Urinary bladder (tissue), 4 donors: Measurements from ENCODE around the gene NUBP2. TPM values are rescaled to one million over a fixed set of nuclear protein-coding genes. Genes with fewer than 3 reads are reported as not detected.
"Not testable (repeated sequence)": the region's sequence is repeated elsewhere in the genome, so short reads cannot be mapped to it uniquely, and the experiment has no call there.

Source experiments
- DNase-seq: peaks from one replicate; pipeline ENCODE4 v3.0.0-alpha.2; 2015; ENCODE audit errors: extremely low spot score
- H3K27ac ChIP-seq: one replicate; pipeline ENCODE4 v1.5.1; 2013; ENCODE audit warnings: low read depth, mild to moderate bottlenecking, moderate library complexity
- H3K36me3 ChIP-seq: one replicate; pipeline ENCODE4 v1.6.1; 2013; ENCODE audit warnings: mild to moderate bottlenecking, moderate library complexity; ENCODE audit not compliant: insufficient read depth
- H3K4me1 ChIP-seq: one replicate; pipeline ENCODE4 v1.6.1; 2013; ENCODE audit warnings: mild to moderate bottlenecking, moderate library complexity; ENCODE audit not compliant: insufficient read depth
- H3K4me3 ChIP-seq: one replicate; pipeline ENCODE4 v1.5.1; 2013; ENCODE audit warnings: low read depth, low read length
- WGBS: extraction: QIAGEN DNeasy Blood & Tissue Kit; methylation state at CpG from one replicate; pipeline ENCODE4 v1.1.7; 2013; 5-methylcytosine and 5-hydroxymethylcytosine counted together
- polyA plus RNA-seq: library from polyadenylated mRNA; stranded (reverse); fragments of 200-250 nt; gene quantifications from one replicate; pipeline ENCODE4 v1.2.3, GENCODE V29; 2013
- total RNA-seq: library from RNA; depleted of rRNA; stranded (reverse); fragments of >200 nt; gene quantifications from one replicate; pipeline ENCODE4 v1.2.3, GENCODE V29; 2014
- donor health status: healthy with polysubstance abuse.
- donor health status: healthy.

The NUBP2 gene
- total and polyA plus RNA-seq, 2 donors = 29.5 to 82.0 TPM

DNA sequence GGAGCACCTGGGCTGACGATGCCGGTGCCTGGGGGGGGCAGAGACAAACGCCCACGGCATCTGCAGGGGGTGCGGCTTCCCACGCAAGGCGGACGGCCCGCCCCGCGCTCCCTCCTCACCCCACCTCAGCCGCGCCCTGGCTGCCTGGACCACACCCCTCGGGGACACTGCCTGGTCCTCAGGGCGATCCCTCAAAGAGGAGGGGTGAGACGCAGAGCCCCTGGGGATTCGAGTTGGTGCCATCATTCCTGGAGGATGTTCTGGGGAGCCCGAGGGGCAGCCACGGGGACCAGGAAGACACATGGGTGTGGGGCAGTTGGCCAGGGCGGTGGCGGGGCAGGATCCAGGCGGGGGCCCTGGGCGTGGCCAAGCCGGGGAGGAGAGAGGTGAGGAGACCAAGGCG lies 6.9 kb downstream of the NUBP2 start:
- Histone ChIP-seq H3K4me1 (no peaks in the 10 kb centered on the region), H3K27ac (no peak overlapping the region), H3K4me3 (no peak overlapping the region), H3K36me3 (peaks cover 2% of the 10 kb centered on the region)
- no peak for DNase-seq
- 88% methylated on average over 25 of the region's 25 CpGs for WGBS

DNA sequence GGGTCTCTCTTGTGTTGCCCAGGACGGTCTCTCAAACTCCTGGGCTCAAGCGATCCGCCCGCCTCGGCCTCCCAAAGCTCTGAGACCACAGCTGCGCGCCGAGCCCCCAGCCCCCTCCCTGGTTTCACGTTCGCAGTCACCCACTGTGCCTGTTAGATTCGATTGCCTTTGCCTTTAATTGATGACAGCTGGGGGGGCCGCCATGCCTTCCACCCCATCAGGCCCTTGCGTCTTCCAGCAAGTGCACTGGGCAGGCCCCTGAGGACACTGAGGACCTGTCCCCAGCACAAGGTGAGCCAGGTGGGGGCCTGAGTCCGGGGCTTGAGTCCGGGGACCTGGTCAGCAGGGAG lies 7.5 kb downstream of the NUBP2 start:
- Histone ChIP-seq H3K4me3 (no peak overlapping the region), H3K27ac (no peak overlapping the region), H3K4me1 (no peaks in the 10 kb centered on the region), H3K36me3 (peaks cover 2% of the 10 kb centered on the region)
- WGBS = 94% methylated on average over 15 of the region's 15 CpGs
- DNase-seq = no peak

DNA sequence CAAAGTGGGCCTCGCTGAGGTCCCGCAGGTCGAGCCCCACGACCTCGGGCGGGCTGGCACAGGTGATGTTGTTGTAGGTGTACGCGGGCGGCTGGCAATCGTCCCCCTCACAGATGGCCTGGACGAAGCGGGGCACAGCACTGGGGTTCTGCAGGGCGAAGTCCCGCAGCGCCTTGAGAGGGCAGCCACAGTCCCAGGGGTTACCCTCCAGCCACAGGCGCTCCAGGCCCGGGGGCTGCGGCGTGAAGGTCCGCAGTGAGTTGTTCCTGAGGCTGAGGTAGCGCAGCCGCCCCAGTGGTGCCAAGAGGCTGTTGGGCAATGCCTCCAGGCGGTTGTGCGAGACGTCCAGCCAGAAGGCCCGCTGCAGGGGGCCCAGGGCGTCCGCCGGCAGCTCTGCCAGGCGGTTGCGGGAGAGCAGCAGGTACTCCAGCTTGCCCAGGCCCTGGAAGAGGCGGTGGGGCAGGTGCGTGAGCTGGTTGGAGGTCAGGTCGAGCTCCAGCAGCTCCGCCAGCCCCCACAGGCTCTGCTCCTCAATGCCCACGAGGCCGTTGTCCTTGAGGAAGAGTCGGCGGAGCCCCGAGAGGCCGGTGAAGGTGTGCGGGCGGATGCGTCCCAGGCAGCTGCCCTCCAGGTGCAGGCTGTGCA lies 8.0 kb downstream of the NUBP2 start:
- Histone ChIP-seq H3K4me3 (no peak overlapping the region), H3K36me3 (peaks cover 2% of the 10 kb centered on the region), H3K4me1 (no peaks in the 10 kb centered on the region), H3K27ac (no peak overlapping the region)
- no peak for DNase-seq
- 95% methylated on average over 44 of the region's 44 CpGs for WGBS

DNA sequence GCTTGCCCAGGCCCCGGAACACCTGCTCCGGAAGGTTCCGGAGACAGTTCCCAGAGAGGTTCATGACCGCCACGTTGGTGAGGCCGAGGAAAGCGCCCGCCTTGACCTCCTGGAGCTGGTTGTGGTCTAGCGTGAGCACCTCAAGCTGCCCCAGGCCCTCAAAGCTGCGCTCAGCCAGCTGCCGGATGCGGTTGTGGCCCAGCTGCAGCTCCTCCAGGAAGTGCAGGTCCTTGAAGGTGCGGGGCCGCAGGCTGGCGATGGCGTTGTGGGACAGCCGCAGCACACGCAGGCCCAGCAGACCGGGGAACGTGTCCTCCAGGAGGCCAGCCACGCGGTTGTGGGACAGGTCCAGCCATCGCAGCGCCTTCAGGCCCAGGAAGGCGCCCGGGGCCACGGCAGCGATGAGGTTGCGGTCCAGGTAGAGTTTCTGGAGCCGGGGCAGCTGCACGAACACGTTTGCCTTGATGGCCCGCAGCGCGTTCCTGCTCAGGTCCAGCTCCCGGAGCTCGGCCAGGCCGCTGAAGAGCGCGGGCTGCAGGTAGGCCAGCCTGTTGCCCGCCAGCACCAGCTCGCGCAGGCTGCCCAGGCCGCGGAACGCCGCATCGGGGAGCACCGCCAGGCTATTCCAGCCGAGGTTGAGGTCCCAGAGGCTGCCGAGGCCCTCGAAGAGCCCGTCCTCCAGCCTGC lies 8.6 kb downstream of the NUBP2 start:
- Histone ChIP-seq H3K36me3 (peaks cover 2% of the 10 kb centered on the region), H3K4me1 (no peaks in the 10 kb centered on the region), H3K4me3 (no peak overlapping the region), H3K27ac (no peak overlapping the region)
- DNase-seq = no peak
- 93% methylated on average over 53 of the region's 53 CpGs for WGBS

DNA sequence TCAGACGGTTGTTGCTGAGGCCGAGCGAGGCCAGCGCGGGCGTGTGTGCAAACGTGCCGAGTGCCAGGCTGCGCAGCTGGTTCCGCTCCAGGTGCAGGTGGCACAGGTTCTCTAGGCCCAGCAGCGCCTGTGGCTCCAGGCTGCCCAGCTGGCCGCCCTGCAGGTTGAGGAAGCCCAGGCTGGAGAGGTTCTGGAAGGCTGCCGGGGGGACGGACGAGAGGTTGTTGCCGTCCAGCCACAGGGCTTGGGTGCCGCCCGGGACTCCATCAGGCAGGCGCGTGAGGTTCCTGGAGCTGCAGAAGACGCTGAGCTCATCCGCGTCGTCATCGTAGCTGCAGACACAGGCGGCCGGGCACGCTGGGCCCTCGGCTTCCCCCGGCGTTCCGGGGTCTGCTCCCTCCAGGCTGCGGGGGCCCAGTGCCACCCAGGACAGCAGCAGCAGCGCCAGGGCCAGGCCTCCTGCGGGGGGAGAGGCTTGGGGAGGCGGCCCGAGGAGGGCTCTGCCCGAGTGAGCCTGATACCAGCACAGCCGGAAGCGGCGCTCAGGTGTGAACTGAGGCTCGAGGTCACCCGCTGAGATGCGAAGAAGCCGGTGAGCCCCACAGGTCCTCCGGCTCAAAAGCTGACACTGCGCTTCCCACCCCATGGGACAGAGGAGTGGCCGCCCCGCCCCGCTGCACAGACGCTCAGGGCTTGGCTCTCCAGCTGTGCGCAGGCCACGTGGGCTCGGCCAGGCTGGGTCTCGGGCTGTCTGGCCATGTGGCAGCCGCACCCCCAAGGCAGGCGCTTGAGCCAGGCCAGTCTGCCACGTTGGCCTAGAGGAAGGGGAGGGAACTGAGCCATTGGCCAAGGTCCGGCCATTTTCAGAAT lies 9.4 kb downstream of the NUBP2 start:
- WGBS = 87% methylated on average over 59 of the region's 59 CpGs
- Histone ChIP-seq H3K27ac (no peak overlapping the region), H3K4me3 (no peak overlapping the region), H3K4me1 (no peaks in the 10 kb centered on the region), H3K36me3 (peaks cover 2% of the 10 kb centered on the region)
- DNase-seq = no peak

DNA sequence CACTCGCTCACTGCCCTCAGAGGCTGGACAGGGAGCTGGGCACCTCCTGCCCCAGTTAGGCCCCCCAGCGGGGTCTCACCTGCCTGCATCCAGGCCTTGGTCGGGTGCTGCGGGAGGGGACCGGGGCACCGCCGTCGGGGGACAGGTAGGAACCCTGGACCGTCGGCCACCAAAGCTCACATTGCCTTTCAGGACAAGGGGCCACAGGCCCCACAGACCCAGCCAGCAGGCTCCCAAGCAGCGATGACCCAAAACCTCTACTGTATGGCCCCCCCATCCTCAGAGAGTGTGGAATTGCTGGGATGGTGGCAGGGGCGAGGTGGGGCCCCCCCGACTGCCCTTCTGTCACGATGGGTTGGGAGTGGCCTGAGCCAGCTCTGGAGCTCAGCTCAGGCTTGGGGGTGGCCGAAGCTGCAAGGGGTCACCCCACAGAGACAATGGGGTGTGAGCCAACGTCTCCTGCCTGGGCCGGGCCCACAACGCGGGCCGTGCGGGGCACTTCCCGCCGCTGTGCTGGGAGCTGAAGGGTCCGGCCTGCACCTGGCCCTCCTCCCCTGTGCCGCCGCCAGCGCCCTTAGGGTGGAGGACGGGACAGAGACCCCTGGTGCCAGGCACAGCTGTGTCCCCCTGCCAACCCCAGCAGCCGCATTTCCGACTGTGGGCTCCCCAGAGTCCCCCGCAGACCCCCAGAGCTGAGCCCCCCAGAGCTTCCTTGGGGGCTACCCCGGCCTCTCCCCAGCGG lies 10.2 kb downstream of the NUBP2 start:
- Histone ChIP-seq H3K36me3 (peaks cover 2% of the 10 kb centered on the region), H3K4me1 (no peaks in the 10 kb centered on the region), H3K4me3 (no peak overlapping the region), H3K27ac (no peak overlapping the region)
- whole genome bisulfite sequencing = 86% methylated on average over 33 of the region's 33 CpGs
- DNase-seq = no peak

DNA sequence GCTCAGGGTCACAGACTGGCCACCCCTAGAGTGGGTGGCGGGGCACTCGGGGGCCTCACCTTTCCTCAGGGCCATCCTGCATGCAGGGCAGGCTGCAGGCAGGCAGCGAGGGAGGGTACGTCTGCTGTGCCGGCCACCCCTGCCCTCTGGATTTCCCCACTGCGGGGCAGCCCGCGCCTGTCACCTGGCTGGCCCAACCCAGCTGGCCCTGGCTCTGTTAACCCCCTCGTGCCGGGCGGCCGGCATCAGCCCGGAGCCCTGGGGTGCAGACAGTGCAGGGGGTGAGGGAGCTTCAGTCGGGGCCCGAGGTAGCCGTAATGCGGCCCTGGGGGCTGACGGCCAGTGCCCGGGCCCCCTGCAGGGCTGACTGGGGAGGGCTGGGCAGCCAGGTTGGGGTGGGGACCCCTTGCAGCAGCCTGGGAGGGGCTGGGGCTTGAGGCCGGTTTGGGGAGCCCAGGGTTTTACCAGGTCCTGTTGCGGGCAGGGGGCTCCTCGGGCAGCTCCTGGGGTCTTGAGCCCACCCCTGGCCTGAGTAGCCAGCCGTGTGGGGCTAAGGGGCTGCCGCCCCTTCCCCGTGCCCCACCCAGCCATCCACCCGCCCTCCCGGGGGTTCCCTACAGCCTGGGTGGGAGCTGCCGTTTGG lies 10.9 kb downstream of the NUBP2 start, which contains the start of gene IGFALS:
Gene IGFALS (minus strand): TSS at position 128 of the 643 bp plus-strand sequence. CDS start 53 bp downstream, at position 75.
- Histone ChIP-seq H3K4me1 (no peaks in the 10 kb centered on the region), H3K27ac (no peak within 1 kb of the TSS), H3K36me3 (peaks cover 2% of the 10 kb centered on the region), H3K4me3 (no peak within 1 kb of the TSS)
- 56% methylated on average over 28 of the region's 28 CpGs for WGBS
- DNase-seq = no peak

DNA sequence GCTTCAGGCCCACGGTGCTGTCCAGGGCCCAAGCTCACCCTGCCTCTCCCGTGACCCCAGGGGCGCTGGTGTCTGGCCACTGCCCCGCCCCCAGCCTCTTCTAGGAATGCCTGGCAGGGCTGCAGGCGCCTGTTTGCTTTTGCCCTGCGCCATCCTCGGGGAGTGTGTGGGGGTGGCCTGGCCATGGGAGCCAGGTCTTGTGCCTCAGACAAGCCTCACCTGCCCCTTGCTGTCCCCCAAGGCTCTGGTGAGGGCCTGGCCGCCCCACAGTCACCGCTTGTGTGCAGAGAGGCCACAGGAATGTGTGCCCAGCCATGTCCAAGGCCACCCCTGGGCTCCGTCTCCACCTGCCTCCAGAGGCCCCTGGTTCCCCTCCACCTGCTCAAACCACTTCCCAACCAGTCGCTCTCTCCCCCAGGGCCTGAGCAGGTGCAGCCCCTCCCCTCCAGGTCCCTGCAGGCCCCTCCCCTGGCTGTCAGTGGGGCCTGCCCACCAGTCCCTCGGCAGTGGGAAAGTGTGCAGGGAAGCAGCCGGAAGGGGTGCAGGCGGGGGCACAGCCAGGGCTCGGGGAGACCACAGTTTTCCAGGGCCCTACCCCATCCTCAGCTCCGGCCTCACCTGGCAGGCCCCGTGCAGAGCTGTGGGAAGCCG lies 11.6 kb downstream of the NUBP2 start:
- no peak overlapping the region for H3K4me3 ChIP-seq
- no peak for DNase-seq
- peaks cover 2% of the 10 kb centered on the region for H3K36me3 ChIP-seq
- WGBS = 63% methylated on average over 18 of the region's 18 CpGs
- no peak overlapping the region for H3K27ac ChIP-seq
- H3K4me1 ChIP-seq = no peaks in the 10 kb centered on the region

DNA sequence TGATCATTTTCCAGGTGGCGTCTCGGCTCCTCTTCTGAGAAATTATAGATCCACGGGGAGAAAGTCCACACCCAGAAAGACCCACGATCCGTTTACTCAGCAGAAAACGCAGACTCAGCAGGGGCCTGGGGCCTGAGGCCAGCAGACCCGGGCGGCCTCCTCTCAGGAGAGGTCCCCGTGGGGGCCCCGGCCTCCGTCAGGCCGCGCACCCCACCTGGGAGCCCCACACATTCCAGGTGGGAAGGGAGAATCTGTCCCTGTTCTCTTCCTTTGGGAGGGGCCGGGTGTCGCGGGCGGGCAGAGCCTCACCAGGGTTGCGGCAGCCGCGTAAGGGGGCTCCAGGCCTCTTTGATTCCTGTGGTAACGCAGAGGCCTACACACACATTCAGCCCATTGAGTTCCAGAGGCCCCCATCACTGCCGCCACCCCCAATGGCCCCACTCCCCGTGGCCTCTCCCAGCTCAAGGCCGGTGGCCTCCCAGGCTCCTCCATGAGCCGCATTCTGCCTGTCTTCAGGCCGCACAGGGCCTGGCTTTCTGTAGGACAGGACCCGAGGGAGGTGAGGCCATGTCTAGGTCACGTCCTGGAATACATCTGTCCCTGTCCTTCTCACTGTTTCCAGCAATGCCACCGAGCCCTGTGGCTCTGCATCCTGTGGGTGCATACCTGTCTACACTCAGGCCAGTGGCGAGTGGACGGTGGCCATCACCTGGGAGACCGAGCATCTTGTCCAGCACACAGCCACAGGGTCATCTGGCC lies 12.3 kb downstream of the NUBP2 start:
- H3K36me3 ChIP-seq = peaks cover 2% of the 10 kb centered on the region
- WGBS = 81% methylated on average over 32 of the region's 32 CpGs
- no peak for DNase-seq
- no peak overlapping the region for H3K27ac ChIP-seq
- no peaks in the 10 kb centered on the region for H3K4me1 ChIP-seq
- no peak overlapping the region for H3K4me3 ChIP-seq

DNA sequence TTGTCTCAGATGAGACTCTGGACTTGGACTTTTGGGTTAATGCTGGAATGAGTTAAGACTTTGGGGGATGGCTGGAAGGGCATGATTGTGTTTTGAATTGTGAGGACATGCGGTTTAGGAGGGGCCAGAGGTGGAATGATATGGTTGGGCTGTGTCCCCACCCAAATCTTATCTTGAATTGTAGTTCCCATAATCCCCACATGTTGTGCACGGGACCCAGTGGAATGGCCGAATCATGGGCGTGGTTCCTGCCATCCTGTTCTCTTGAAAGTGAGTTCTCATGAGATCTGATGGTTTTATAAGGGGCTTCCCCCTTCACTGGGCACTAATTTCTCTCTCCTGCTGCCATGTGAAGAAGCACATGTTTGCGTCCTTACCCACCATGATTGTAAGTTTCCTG lies 16.5 kb downstream of the NUBP2 start:
- H3K4me3 ChIP-seq, H3K27ac ChIP-seq, DNase-seq, H3K36me3 ChIP-seq, H3K4me1 ChIP-seq: not testable (repeated sequence)
- 81% methylated on average over 5 of the region's 5 CpGs for WGBS

DNA sequence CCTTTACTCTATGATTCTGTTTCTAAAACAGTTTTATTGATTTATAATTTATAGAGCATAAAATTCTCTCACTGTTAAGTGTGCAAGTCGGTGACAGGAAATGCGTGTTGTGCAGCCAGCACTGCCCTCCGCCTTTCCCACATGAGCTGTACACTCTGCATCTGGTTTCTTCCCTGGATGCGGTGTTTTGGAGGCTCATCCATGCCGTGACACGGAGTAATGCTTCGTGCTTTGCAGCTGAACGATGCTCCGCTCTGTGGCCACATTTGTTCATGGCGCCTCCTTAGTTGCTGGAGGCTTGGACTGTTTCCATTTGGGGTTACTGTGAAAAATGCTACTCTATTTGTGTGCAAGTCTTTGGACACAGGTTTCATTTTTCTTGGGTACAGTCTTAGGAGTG lies 17.9 kb downstream of the NUBP2 start:
- Histone ChIP-seq H3K4me3 (no peak overlapping the region), H3K27ac (no peak overlapping the region), H3K36me3 (no peaks in the 10 kb centered on the region), H3K4me1 (no peaks in the 10 kb centered on the region)
- no peak for DNase-seq
- 64% methylated on average over 10 of the region's 10 CpGs for WGBS

DNA sequence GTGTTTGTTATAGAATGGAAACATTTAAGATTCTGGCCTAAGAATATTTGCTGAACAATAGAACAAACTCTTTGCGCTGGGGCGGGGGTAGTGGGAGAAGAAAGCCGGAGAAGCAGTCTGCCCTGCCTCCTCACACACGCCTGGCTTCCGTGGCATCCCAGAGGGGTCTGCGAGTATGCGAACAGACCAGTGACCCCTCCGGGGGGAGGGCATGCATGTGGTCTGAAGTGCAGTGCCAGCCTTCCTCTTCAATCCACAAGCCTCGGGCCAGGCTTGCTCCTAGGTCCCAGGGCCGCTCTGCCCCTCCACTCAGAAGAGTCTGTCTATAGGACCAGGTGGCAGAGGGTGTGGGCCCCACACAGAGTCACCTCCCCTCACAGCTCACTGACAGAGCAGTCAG lies 24.9 kb downstream of the NUBP2 start:
- no peaks in the 10 kb centered on the region for H3K36me3 ChIP-seq
- no peak overlapping the region for H3K27ac ChIP-seq
- no peaks in the 10 kb centered on the region for H3K4me1 ChIP-seq
- H3K4me3 ChIP-seq = no peak overlapping the region
- no peak for DNase-seq
- 87% methylated on average over 10 of the region's 10 CpGs for WGBS
